Gastrocnemius medialis (tissue), 4 donors: Measurements from ENCODE around the gene JAG1. TPM values are rescaled to one million over a fixed set of nuclear protein-coding genes. Genes with fewer than 3 reads are reported as not detected.
A peak's percentile ranks its signal among the peaks of the same experiment; 100 is the strongest.

Experiments used
- ATAC-seq, 2 donors: fragments of 150-250 bp; one replicate each; pipeline ENCODE4 v1.9.1; 2016
- DNase-seq, 2 donors: peaks; one replicate each; pipeline ENCODE4 v3.0.0-alpha.2; 2019
- H3K27ac ChIP-seq, 4 donors: fragments of 200-600 bp; sonication (generic); 1 replicate in 1 of 4; 2 replicates in 3 of 4; pipeline ENCODE4 v1.5.1; 2016 to 2018; ENCODE audit warnings: mild to moderate bottlenecking in 2 of 4, moderate library complexity in 1 of 4
- H3K27me3 ChIP-seq, 3 donors: fragments of 200-600 bp; sonication (generic) in 2 of 3; 1 replicate in 1 of 3; 2 replicates in 2 of 3; pipeline versions ENCODE4 v1.5.1 to v1.6.0; 2016 to 2019; ENCODE audit warnings: mild to moderate bottlenecking in 1 of 3, moderate library complexity in 1 of 3
- H3K36me3 ChIP-seq, 2 donors: fragments of 200-600 bp; sonication (generic) in 1 of 2; one replicate each; pipeline ENCODE4 v1.5.1; 2017 to 2018
- H3K4me1 ChIP-seq, 2 donors: fragments of 200-600 bp; sonication (generic) in 1 of 2; one replicate each; pipeline ENCODE4 v1.5.1; 2016 to 2017; ENCODE audit warnings: mild to moderate bottlenecking in 2 of 2
- H3K4me3 ChIP-seq, 4 donors: fragments of 200-600 bp; sonication (generic) in 3 of 4; 1 replicate in 1 of 4; 2 replicates in 3 of 4; pipeline ENCODE4 v1.5.1; 2016 to 2019; ENCODE audit warnings: mild to moderate bottlenecking in 2 of 4
- H3K9me3 ChIP-seq, 3 donors: fragments of 200-600 bp; sonication (generic) in 2 of 3; 1 replicate in 1 of 3; 2 replicates in 2 of 3; pipeline ENCODE4 v1.5.1; 2016 to 2019
- CTCF ChIP-seq, 5 experiments: fragments of 450-650 bp in 3 of 5; fragments of 200-600 bp in 2 of 5; sonication (generic) in 2 of 5; IDR thresholded peaks in 4 of 5; conservative IDR thresholded peaks in 1 of 5; 1 replicate in 4 of 5; 2 replicates in 1 of 5; pipeline ENCODE4 v1.5.1; 2016 to 2019; ENCODE audit warnings: antibody characterized with exemption in 5 of 5, mild to moderate bottlenecking in 3 of 5, moderate library complexity in 3 of 5
- POLR2A ChIP-seq, 2 donors: fragments of 450-650 bp; IDR thresholded peaks; one replicate each; pipeline ENCODE4 v1.6.1; 2017; ENCODE audit warnings: antibody characterized with exemption in 2 of 2, mild to moderate bottlenecking in 2 of 2, moderate library complexity in 2 of 2
- in situ Hi-C, 4 donors: fragments of 200-750 bp; cut with MboI; loops; one replicate each; pipeline versions ENCODE4 v1.15.0 to v1.8.0; 2017; ENCODE audit warnings: low sequenced_read_pairs in 4 of 4
- intact Hi-C: fragments of 100-400 bp; cut with DNase I; formaldehyde crosslinking; loops from one replicate; pipeline ENCODE4 v1.15.1; 2023; ENCODE audit warnings: low total_unique reads
- total RNA-seq, 4 donors: library from RNA; depleted of rRNA; stranded (reverse); fragments of >200 nt; gene quantifications; one replicate each; pipeline versions ENCODE4 v1.1.0 to v1.2.3, GENCODE V29; 2016

Gene JAG1
- total RNA-seq, 4 donors from 2014 or later: 10.3 to 19.6 (median 13.2) TPM

DNA sequence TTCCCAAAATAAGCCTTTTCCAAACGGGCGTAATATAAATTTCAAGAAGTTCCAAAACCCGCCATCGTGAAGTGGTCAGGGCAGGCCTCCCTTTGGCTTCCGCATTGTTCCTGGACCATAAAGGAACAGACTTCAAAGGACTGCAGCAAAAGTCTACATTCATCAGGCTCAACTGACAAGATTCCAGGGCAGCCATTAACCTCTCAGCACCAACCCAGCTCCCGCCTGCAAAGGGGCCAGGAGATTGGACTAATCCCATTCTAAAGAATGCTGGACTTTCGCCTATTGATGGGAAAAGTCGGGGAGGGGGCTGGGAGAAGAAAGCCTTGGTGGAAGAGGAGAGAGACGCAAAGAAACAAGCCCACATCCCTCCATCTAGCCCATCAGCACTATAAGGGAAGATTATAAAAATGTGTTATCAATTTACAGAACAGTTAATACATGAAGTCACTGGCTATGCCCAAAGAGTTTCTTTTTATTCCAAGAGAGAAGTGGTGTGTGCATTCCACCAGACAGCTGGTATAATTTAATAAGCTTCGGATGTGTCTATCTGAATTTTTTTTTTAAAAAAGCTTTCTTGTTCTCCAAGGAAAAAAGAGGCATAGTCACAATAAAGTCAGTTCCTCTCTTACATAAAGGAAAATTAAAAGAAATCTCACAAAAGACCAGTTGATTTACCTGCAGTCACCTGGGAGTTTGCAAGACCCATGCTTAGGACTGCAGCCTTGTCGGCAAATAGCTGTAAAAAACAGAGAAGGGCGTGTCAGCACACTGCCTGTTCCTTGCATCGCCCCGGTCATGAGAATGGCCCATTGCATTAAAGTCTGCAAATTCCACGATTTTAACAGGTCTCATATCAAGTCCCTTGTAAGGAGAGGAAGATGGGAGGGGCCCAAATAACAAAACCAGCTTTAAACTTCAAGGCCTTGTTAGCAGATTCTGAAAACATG, 17.8 kb downstream of the JAG1 start:
- Histone ChIP-seq H3K4me3 (no peak overlapping the region), H3K27ac (peak overlapping the region in 3 of 4 donors; percentile 44 to 67 (median 50)), H3K4me1 (peaks cover 51 to 59% of the 10 kb centered on the region in 2 donors), H3K36me3 (peaks cover 0 to 9% of the 10 kb centered on the region in 2 donors), H3K9me3 (no peaks in the 10 kb centered on the region), H3K27me3 (no peaks in the 10 kb centered on the region)
- intact Hi-C loops (no loop called here), in situ Hi-C loops (loop anchor here in 1 of 4 donors (25.0 kb wide), 1 partner anchor 1256 kb away; the partner anchor contains the start of gene BTBD3)
- DNase-seq (no peak), ATAC-seq (no peak)
- TF ChIP-seq CTCF (IDR thresholded peaks at IDR 0.05 in 4 of 5, conservative IDR thresholded peaks at IDR 0.05 in 1 of 5): no peak
- no peak for TF ChIP-seq POLR2A (IDR thresholded peaks at IDR 0.05)

- intact Hi-C loops: no loop called here
- ATAC-seq: no peak
Observed at GRCh38 chr20:10654630-10655029, 19.2 kb downstream of the JAG1 start.

DNA sequence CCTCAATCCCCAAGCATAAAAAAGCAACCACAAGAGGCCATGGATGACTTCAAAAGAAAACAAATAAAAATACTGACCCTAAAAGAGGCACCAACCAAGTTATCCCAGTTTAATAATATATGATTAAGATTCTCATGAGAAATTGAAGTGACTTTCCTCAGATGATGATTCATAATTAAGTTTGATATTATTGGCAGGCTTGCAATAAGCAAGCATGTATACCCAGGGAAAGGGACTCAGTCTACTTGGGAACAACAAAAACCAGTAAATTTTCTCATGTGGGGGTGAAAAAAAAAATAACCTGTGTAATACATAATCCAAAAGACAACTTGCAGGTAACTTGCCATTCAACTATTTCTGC, 19.6 kb downstream of the JAG1 start:
- peaks cover 0 to 22% of the 10 kb centered on the region in 2 donors for H3K36me3 ChIP-seq
- peaks cover 41 to 42% of the 10 kb centered on the region in 2 donors for H3K4me1 ChIP-seq
- in situ Hi-C loops (loop anchor here in 1 of 4 donors (25.0 kb wide), 1 partner anchor 1258 kb away; the partner anchor contains the start of gene BTBD3), intact Hi-C loops (no loop called here)
- H3K4me3 ChIP-seq: peak overlapping the region in 1 of 4 donors; percentile 29
- H3K27ac ChIP-seq: peak overlapping the region; percentile 50 to 71 (median 66)
- no peak for TF ChIP-seq CTCF (IDR thresholded peaks at IDR 0.05 in 4 of 5, conservative IDR thresholded peaks at IDR 0.05 in 1 of 5)
- no peak for TF ChIP-seq POLR2A (IDR thresholded peaks at IDR 0.05)
- no peaks in the 10 kb centered on the region for H3K9me3 ChIP-seq
- DNase-seq: no peak
- H3K27me3 ChIP-seq: no peaks in the 10 kb centered on the region
- no peak for ATAC-seq

More at GRCh38 chr20:10654630-10655029, 19.2 kb downstream of the JAG1 start:
- TF ChIP-seq POLR2A (IDR thresholded peaks at IDR 0.05) (no peak), CTCF (IDR thresholded peaks at IDR 0.05 in 4 of 5, conservative IDR thresholded peaks at IDR 0.05 in 1 of 5) (no peak)
- H3K4me3 ChIP-seq: no peak overlapping the region
- H3K36me3 ChIP-seq: peaks cover 0 to 18% of the 10 kb centered on the region in 2 donors
- peak overlapping the region; percentile 50 to 71 (median 66) for H3K27ac ChIP-seq
- in situ Hi-C loops: loop anchor here in 1 of 4 donors (25.0 kb wide), 1 partner anchor 1258 kb away; the partner anchor contains the start of gene BTBD3
- DNase-seq: no peak
- no peaks in the 10 kb centered on the region for H3K27me3 ChIP-seq
- no peaks in the 10 kb centered on the region for H3K9me3 ChIP-seq
- H3K4me1 ChIP-seq: peaks cover 43 to 46% of the 10 kb centered on the region in 2 donors

DNA sequence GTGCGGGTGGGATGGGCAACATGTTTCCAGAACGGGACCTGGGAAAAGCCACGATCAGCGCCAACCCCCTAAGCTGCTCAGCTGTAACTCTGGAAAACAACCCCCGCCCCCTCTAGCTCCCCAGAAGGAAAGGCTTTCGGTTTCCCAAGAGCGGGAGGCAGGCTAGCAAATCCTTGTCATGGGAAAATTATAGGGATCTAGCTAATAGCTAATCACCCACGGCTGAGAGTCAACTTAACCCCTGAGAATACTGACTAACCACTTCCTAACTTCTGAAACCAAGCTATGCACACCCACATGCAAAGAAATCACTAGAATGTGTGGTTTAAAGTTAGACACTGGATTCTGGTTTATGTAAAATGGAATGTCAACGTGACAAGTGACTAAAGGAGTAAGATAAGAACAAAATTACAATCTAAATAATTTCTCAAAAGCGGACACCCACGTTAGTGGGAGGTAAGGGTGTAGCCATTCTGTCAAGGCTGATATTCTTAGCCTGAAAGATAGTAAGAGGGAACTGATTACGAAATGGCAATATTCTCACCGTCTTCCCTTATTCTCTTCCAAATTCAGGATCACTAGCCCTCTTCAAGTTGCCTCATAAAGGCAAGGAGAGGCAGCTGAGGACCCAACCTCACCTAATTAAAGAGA, 20.1 kb downstream of the JAG1 start:
- in situ Hi-C loops (loop anchor here in 1 of 4 donors (25.0 kb wide), 1 partner anchor 1259 kb away; the partner anchor contains the start of gene BTBD3), intact Hi-C loops (no loop called here)
- ATAC-seq (peak in 1 of 2 donors; percentile 35), DNase-seq (no peak)
- Histone ChIP-seq H3K27me3 (no peaks in the 10 kb centered on the region), H3K9me3 (no peaks in the 10 kb centered on the region), H3K27ac (peak overlapping the region; percentile 50 to 71 (median 66)), H3K4me3 (peak overlapping the region; percentile 26 to 32 (median 29)), H3K36me3 (peaks cover 0 to 27% of the 10 kb centered on the region in 2 donors), H3K4me1 (peaks cover 37 to 41% of the 10 kb centered on the region in 2 donors)
- TF ChIP-seq POLR2A (IDR thresholded peaks at IDR 0.05) (no peak), CTCF (IDR thresholded peaks at IDR 0.05 in 4 of 5, conservative IDR thresholded peaks at IDR 0.05 in 1 of 5) (no peak)
